GM19240 (cell line): ENCODE measurements around the gene POC1A.

Experiments used
- DNase-seq: peaks from one replicate; pipeline ENCODE4 v3.0.0; 2011; ENCODE audit warnings: low spot score; ENCODE audit not compliant: insufficient read length

POC1A gene

DNA sequence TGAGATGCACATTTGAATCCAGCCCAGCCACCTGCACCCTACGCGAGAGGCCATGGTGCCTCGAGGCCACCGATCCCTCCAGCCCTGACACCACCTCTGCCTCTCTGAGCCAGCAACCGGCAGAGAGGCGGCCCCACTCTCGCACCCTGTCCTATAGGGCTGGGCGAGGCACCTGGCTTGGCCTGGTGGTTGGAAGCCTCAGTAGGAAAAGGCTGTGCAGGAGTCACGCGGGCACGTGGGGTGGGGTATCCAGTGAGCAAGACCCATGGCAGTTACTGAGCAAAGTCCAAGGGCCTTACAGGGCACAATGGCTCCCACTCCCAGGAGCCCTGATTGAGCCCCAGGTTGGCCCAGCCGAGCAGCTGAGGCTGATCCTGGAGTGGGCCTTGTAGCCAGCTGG is 85.5 kb downstream of the POC1A start:
- DNase-seq, result no peak

DNA sequence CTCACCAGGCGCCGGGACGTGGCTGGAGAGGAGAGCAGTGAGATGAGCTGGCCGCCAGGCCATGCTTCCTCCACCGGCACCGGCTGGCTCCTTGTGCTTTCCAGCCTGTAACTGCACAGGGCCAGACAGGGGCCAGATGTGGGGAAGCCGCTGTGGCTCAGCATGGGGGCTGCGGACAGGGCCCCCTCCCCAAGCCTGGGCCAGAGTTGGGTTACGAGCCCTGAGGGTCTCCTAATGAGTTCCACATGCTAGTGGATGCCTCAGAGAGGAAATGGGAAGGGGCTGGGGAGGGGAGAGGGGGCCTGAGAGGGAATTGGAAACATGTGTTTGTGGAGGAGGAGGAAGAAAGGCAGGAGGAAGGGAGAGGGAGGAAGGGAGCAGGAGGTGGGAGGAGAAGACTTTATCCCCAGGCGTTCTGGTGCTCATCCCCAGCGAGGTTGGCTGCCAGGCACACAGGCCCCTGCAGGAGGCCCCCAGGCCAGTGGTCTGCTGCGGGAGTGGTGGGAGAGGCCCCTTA is 86.1 kb downstream of the POC1A start:
- no peak for DNase-seq

DNA sequence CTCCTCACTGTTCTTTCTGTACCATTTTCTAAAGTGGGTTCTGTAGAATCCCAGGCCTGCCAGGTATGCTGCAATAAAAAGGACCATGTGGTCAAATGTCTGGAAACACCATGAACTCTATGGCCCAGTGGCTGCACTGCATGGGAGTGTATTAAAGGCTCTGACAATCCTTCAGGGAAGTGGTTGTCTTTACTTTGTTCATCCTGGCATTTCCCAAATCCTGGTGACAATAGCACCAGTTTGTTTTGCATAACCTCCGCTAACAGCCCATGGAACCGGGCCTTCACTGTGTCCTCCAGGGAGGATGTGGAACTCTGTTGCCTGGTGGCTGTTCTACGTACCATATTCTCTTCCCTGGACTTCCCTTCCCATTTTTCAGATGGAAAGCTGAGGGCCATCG is 86.7 kb downstream of the POC1A start:
- DNase-seq, result no peak

DNA sequence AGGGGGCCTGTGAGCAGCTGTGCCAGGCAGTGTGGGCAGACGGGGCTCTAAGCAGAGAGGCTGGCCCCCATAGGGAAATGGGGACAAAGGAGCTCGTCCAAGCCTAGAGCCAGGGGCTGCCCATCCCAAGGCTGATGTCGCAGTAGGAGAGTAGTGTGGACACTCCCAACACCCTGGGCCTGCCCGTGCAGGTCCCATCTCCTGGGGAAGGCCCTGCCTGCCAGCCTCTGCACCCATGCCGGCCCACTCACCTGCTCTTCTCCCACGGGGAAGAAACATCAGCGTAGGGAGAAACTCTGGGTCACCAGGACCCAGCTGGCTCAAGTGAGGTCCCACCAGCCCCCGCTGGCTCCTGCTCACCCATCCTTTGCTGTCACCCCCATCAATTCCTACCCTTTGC is 87.2 kb downstream of the POC1A start:
- no peak for DNase-seq

DNA sequence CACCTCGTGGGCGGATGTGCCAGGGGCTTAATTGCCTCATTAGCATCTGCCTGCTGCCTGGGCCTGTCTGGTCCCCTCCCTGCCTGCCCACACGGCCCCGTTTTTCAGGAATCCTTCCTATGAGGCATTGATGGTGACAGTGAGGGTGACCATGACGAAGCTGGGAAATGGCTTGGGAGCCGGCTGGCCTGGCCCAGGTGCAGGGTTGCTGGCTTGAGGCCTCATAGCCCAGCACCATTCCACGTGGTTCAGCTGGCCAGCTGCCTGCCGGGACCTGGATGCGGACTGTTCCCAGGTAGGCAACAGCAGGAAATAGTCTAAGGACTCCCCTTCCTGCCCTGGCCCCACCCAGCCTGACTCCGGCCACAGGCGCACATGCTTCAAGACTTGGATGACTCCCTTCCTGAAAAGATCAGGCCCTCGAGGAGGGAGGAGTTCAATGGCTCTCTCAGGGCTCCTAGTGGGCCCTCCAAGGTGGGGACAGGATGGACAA is 88.9 kb downstream of the POC1A start:
- no peak for DNase-seq

DNA sequence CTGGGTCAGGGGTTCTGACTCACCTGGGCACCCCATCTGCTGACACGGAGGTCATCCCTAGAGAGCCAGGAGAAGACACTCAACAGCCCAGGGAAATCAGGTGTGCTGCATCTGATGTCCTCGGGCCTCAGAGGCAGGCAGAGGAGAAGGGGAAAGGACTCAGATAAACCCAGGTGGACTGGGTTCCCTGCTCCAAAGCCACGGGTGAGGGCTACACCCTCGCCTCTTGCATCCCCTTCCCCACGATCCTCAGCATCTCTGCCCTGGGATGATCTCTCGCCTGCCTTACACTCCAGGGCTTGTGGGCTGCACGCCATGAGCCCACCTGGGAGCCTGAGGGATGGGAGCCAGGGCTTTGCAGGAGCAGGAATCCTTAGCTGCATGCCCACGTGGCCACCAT is 89.7 kb downstream of the POC1A start:
- no peak for DNase-seq

DNA sequence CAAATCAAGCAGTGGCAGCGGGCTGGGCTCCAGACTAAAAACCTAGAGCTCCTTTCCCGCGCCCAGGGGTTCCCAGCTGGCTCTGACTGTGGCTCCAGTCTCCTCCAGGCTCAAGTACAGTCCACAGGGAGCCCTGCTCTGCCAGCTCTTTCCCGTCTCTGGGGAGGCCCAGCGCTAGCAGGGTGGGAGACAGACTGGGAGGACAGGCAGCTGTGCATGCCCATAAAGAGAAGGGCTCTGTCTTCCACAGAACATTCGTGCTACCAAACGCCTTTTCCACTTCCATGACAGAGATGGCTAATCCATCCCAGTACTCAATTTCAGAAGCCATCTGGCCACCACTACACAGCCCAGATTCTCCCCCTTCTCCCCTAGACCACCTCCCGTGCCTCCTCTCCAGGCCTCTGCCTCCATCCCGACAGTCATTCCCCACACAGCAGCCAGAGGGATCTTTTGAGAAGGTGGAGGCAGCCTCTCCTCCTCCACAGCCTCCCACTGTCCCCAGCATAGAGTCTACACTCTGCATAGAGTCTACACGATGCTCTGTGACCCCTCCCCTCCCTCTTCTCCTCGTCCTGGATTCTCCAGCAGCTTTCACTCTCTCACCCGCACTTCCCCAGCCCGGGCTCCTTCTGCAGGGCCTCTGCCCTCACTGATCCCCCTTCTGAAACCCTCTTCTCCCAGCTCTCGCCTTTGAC is 91.0 kb downstream of the POC1A start:
- DNase-seq, result no peak

DNA sequence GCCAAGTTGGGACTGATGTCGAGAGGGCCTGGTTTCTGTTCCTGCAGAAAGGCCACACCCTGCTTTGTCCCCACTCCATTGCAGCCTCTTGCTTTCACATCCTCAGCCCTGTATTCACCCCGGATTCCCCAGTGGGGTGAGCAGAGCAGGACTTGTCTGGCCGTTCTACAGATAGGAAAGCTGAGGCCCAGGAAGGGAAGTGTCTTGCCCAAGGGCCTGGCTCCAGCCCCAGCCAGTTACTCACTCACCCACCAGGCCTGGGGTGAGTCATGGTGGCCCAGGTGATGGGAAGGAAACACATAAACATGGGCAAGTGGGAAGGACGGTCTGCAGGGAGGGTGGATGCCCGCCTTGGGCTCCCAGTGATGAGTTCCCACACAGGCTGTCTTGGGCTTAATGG is 91.7 kb downstream of the POC1A start:
- peak; percentile 52 for DNase-seq

DNA sequence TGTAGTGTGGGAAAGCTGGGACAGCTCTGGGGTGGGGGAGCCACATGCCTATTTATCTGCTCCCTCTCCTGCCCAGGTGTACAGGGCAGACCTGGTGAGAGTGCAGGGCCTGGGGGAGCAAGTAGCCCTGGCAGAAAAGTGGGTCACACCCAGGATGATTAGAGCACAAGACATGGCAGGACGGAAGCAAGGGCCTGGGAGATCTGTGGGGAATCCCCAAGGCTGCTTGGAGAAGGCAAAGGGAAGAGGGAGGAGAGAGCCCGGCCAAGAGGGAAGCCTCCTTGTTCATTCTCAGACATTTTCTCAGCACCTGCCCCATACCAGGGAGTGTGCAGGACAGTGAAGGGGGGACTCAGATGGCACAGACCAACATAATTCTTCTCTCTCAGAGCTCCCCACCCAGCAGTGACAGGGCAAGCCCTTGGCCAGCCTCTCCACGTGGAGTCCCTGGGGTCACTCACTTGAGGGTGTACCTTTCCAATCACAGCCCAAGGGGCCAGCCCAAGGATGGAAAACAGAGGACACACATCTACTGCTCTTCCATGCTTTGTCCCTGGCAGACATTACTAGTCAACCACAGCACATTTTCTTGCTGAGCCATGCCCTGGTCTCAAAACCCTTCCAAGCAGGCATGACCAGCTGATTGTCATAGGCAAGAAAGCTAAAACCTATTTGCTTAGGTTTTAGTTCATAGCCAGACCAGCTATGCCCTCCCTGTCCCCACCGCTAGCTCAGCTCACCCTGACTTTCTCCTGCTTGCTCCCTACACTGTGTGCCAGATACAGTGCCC is 92.9 kb downstream of the POC1A start:
- DNase-seq, result no peak

DNA sequence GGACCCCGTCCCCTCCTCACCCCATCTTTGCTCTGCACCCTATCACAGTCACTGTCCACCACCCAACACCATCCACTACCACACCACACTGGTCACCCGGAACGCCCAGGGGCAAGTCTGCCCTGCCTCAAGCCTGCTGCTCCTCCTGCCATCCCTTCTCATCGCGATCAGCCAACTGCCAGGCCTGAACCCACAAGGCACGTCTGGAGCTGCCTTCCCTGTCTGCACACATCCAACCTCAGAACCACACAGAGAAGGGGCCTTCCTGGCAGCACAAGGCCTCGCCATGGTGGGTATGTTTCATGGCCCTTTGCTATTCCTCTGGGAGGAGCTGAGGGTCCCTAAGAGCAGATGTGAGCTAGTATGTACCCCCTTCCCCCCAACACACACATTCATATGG is 94.4 kb downstream of the POC1A start:
- DNase-seq, result no peak

DNA sequence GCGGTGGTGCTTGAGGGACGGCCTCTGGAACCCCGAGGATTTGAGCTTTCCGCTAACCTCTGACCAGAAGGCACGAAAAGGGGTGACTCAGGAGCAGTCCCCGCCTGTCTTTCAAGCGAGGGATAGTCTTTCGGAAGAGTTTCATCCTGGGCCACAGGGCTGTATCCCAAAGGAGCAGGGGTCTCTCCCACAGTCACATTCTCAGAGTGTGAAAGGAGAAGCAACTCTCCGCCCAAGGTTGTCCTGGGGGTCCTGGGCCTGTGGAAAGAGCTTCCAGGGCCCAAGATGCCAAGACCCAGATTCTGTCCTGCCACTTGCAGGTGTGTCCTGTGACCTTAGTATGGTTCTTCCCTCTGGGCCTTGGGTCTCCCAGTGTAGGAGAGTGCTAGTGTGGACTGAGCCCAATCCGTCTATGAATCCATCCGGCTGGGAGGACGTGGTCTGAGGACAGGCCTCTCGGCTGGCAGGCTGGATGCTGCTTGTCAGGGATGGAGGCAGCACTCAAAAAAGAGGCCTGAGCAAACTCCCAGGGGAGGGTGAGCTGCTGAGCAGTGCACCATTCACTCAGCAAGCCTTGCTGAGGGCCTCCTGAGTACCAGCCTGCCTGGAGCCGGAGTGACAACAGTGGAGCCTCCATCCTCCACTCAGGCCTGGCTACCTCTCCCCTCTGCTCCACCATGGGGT is 96.3 kb downstream of the POC1A start:
- DNase-seq, result no peak

DNA sequence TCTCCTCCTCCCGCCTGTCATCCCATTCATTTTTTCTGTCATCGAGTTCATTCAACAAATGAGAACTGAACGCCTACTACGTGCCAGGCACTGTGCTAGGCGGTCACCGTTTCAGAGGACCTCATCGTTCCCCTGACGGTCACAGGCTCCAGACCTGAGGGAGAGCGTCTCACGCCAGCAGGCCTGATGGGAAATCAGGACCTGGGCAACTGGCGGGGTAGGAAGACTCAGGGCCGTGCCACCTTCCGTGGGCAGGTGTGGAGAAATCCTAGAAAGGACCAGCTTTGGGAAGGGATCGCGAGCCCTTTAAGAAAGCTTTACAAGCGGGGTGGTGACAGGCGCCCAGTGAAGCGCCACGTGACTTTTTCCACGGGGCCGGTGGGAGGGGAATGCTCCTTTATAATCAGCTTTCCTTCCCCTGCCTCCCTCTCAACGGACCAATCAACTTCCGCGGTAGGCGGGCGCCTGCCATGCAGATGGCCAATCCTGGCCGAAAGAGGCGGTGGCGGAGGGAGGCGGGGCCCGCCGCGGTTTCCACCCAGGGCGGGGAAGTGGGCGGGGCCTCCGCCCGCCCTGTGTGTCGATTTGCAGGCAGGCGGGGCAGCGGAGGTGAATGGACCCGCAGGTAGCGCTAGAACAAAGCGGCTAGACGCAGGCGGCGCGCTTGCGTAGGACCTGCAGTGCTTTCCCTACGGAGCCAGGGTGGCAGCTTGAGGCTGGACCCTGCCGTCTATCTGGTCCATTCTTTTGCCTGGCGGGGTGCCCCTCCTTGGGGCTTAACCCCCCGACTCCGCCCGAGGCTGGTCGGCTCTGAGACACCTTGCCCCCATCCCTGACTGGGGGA is 97.0 kb downstream of the POC1A start:
- peak; percentile 97 for DNase-seq

DNA sequence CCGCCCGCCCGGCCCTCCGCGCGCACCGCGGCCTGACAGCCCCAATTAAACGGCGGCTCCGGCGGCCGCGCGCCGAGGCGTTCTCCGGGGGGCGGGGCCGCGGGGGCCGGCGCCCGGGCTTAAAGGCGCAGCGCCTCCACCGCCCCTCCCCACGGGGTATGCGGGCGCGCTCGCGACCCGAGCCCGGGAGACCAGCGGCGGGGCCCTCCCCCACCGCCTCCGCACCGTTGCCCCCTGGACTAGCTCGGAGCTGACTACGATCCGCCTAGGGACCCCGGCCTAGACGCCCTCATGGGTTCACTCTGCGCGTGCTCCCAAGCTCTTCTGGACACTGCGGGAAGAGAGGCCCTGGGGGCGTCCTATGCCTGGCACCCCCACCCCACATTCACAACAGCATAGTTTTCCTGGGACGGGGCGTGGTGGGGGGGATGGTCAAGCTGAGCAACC is 97.7 kb downstream of the POC1A start, which contains the start of gene DUSP7:
DUSP7 (minus strand) TSS at position 51 of the 447 bp plus-strand sequence. CDS start 205 bp downstream, outside the sequence.
- DNase-seq, result peak; percentile 41

DNA sequence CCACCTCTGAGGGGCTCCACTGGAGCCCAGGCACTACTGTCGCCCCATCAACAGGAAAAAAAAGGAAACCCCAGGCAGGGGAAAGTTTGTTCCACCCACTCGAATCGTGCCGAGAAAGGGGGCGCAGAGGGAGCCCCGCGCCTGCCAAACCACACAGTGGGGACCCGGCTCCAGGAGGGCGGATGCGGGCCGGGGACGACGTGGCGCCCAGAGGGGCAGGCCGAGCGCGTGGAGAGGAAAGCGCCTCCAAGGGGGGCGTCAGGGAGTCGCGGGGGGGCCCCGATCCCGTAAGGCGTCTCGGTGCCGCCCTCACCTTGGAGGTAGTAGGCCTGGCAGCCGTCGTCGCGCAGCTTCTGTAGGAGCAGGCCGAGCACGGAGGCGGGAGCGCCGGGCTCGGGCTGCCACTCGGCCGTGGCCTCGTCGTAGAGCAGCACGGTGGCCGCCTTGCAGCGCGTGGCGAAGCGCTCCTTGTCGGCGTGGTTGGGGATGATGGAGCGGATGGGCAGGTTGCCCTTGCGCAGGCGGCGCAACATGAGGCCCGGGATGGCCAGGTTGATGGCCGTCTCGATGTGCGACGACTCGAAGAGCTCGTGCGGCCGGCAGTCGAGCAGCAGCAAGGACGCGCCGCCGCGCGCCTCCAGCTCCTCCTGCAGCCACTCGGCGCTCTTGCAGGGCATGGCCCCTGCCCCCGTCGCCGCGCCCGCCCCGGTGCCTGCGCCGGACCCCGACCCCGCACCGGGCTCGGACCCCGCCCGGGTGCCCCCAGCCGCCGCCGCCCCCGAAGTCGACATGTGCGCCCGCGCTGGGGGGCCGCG is 98.5 kb downstream of the POC1A start:
- no peak for DNase-seq

DNA sequence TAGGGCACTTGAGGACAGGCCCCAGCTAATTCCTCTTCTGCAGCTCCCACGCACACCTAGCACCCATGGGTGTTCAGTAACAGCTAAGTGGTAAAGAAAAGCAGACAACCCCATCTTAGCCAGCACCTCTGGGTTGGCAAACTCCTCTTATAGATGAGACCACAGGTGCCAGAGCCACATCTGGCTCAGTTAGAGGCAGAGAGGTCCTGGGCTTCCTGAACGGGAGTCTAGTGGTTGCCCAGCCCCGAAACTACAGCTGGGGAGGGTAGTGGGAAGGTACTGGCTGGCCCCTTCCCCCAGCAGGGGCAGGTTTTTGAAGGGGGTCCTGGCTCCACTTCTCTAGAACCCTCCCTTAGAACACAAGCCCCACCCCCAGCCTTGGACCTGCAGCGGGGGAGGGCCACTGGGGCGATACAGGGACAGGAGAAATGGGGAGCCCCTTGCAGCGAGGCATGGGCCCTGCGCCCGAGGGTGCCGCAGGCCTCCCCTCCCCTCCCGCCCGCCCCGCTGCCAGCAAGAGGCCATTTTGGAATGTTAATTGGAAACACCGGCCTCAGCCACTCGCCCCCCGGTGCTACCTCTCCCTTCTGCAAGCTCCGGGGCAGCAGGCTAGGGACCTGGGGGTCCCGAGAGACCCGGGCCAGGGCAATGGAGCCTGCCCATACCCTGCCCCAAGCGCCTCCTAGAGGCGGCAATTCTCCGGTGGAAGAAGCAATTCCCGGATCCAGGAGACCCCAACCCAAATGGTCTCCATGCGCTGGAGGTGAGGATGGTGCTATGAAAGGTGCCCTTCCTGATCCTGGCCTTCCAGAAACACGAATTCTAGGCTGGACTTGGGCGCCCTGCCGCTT is 99.3 kb downstream of the POC1A start:
- no peak for DNase-seq

DNA sequence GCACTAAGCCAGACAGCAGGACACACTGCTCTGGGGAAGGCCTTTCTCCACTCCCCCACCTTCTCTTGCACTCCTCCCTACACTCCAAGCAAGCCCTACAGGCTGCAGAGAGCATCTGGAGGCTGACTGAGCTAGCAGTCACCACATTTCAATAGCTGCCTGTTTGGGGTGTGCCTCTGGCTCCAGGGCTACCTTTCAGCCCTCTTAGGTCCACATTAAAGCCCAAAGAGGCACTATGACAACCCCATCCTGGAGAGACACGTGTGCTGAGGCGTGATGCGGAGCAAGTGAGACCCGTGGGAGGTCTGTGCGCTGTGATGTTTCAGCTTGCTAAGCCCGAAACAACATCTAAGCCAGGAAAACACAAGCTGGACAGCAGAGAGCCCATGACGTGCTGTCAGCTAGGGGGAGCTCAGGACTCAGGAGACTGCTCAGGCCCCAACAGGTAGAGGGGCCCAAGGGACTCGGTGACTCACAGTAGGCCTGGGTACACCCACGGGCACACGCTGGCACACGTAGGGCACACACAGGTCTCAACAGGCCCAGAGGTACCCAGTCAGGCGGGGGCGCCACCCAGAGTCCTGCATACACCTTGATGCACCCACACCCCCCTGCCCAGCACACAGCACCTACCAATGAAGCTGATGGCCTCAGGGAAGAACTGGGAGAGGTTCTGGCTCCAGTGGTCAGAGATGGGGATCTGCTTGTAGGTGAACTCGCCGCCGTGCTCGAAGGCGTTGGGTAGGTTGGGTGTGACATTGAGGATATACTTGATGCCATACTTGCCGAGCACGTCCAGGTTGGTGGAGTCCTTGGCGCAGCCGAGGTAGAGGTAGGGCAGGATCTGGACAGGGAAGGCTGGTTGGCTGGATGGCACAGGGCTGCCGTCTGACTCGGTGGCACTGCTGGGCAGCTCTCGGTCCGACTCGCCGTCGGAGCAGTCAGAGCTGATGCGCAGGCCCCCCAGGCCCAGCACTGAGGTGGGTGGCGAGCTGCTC is 100.6 kb downstream of the POC1A start:
- no peak for DNase-seq

DNA sequence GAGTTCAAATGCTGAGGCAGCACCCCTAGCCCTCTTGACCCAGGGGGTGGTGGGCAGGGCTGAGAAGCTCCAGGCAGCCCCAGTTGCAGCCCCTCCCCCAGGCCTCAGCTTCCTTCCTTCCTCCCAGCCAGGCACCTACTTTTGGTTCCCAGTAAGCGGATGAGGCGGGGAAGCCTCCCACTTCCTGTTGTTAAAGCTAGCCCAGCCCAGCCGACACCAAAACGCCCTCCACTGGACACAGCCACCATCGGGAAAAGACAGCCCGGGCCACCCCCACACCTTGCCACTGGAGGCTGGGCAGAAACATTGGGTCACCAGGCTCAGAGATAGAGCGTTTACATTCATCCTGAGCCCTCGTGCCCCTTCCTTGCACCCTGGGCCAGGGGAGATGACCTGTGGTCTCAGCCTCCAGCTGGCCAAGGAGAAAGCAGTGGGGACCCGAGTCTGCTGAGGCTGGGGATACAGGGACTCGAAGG is 101.4 kb downstream of the POC1A start:
- DNase-seq, result no peak

DNA sequence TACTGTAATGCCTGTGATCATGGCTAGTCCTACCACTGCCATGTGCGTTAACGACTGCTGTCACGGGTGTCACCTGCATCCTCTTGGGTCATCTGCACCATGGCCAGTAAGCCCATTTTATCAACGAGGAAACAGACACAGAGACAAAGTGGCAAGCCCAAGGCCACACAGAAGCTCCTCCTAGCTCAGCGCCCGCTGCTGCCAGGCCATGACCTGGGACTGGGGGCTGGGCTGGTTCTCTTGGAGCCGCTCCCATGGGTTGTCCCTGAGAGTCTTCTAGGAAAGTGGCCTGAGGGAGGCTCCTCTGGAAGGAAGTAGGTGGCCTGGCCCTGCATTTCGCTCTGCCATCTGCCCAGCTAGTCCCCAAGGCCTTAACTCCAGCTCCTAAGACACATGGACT is 102.8 kb downstream of the POC1A start:
- DNase-seq, result no peak
